IMR-90 (cell line): ENCODE measurements around the gene UBXN11. TPM values are rescaled to one million over a fixed set of nuclear protein-coding genes. Genes with fewer than 3 reads are reported as not detected.
A peak's percentile ranks its signal among the peaks of the same experiment; 100 is the strongest.

ENCODE experiments used
- ATAC-seq: fragments of 200-7000 bp; cut with Tn5 transposase; 2 replicates; pipeline ENCODE4 v1.9.1; 2020; ENCODE audit warnings: low read depth, mild to moderate bottlenecking, moderate library complexity
- BruUV-seq: library from RNA; stranded (reverse); fragments of 400-500 nt; replicated peaks from 2 replicates; lab custom pipeline; 2021; lab: Mats Ljungman, UMichigan
- CTCF ChIA-PET: fragments of 300-600 bp; formaldehyde crosslinking; extraction: SDS; loops from one replicate; lab custom pipeline; 2021; ENCODE audit warnings: antibody characterized with exemption; lab: Yijun Ruan, JAX
- POLR2A ChIA-PET: fragments of 300-600 bp; sonication (Branson Sonifier 250); formaldehyde crosslinking; loops from one replicate; lab custom pipeline; 2022; ENCODE audit warnings: antibody characterized with exemption; ENCODE audit not compliant: unreplicated experiment; lab: Charles Lee
- DNase-seq: peaks from one replicate; pipeline ENCODE4 v3.0.0; 2013
- H2AFZ ChIP-seq: replicated peaks from 2 replicates; pipeline ENCODE3; 2013; ENCODE audit warnings: low read length, mild to moderate bottlenecking; ENCODE audit not compliant: poor library complexity
- H2AK5ac ChIP-seq: 2 replicates; pipeline ENCODE4 v1.6.1; 2013; ENCODE audit warnings: low read depth, low read length, inconsistent platforms
- H2AK9ac ChIP-seq: replicated peaks from 2 replicates; pipeline ENCODE3; 2013; ENCODE audit warnings: mild to moderate bottlenecking, low read depth, low read length, moderate library complexity; ENCODE audit not compliant: poor library complexity
- H2BK120ac ChIP-seq: 2 replicates; pipeline ENCODE4 v1.6.1; 2013; ENCODE audit warnings: low read depth, low read length, inconsistent platforms
- H2BK15ac ChIP-seq: 3 replicates; pipeline ENCODE4 v1.6.1; 2013; ENCODE audit warnings: low read depth, low read length, inconsistent platforms
- H2BK20ac ChIP-seq: 2 replicates; pipeline ENCODE4 v1.6.1; 2013; ENCODE audit warnings: low read depth, mild to moderate bottlenecking, inconsistent platforms, low read length, moderate library complexity
- H2BK5ac ChIP-seq: 2 replicates; pipeline ENCODE4 v1.6.1; 2013; ENCODE audit warnings: mild to moderate bottlenecking, low read depth, low read length, inconsistent platforms; ENCODE audit not compliant: poor library complexity, severe bottlenecking
- H3K14ac ChIP-seq: replicated peaks from 2 replicates; pipeline ENCODE4 v1.6.1; 2013; ENCODE audit warnings: low read depth, low read length, inconsistent platforms
- H3K18ac ChIP-seq: 2 replicates; pipeline ENCODE4 v1.6.1; 2013; ENCODE audit warnings: low read depth, low read length, control low read depth
- H3K23ac ChIP-seq: 2 replicates; pipeline ENCODE4 v1.6.1; 2013; ENCODE audit warnings: low read depth, low read length, inconsistent platforms
- H3K27ac ChIP-seq: 2 replicates; pipeline ENCODE4 v1.5.1; 2013; ENCODE audit warnings: mild to moderate bottlenecking, control low read depth, low read length; ENCODE audit not compliant: insufficient read depth
- H3K27me3 ChIP-seq: 2 replicates; pipeline ENCODE4 v1.6.1; 2013; ENCODE audit warnings: low read length; ENCODE audit not compliant: control insufficient read depth, insufficient read depth
- H3K36me3 ChIP-seq: 2 replicates; pipeline ENCODE4 v1.6.1; 2013; ENCODE audit warnings: low read length, mixed read lengths; ENCODE audit not compliant: control insufficient read depth, insufficient read depth
- H3K4ac ChIP-seq: 2 replicates; pipeline ENCODE4 v1.6.1; 2013; ENCODE audit warnings: low read depth, low read length, inconsistent platforms
- H3K4me1 ChIP-seq: 2 replicates; pipeline ENCODE4 v1.6.1; 2013; ENCODE audit warnings: low read length, mixed read lengths; ENCODE audit not compliant: control insufficient read depth, insufficient read depth
- H3K4me2 ChIP-seq: 2 replicates; pipeline ENCODE4 v1.6.1; 2013; ENCODE audit warnings: low read depth, mild to moderate bottlenecking, control low read depth, low read length, moderate library complexity
- H3K4me3 ChIP-seq: 2 replicates; pipeline ENCODE4 v1.5.1; 2013; ENCODE audit warnings: low read depth, mild to moderate bottlenecking, control low read depth, low read length, moderate library complexity; ENCODE audit not compliant: insufficient read depth
- H3K56ac ChIP-seq: 2 replicates; pipeline ENCODE4 v1.6.1; 2013; ENCODE audit warnings: low read length, inconsistent platforms; ENCODE audit not compliant: insufficient read depth; ENCODE audit errors: extremely low read depth
- H3K79me1 ChIP-seq, 2 experiments: 2 replicates each; pipeline ENCODE4 v1.6.1; 2013; ENCODE audit warnings: low read length in 2 of 2, inconsistent platforms in 1 of 2, low read depth in 1 of 2
- H3K9ac ChIP-seq: 2 replicates; pipeline ENCODE4 v1.6.1; 2013; ENCODE audit warnings: low read depth, low read length, control low read depth
- H3K9me1 ChIP-seq: 2 replicates; pipeline ENCODE4 v1.6.1; 2013; ENCODE audit warnings: low read length, inconsistent platforms; ENCODE audit not compliant: insufficient read depth
- H3K9me3 ChIP-seq: 2 replicates; pipeline ENCODE4 v1.6.1; 2013; ENCODE audit warnings: low read length; ENCODE audit not compliant: control insufficient read depth, insufficient read depth
- H4K20me1 ChIP-seq: 2 replicates; pipeline ENCODE4 v1.6.1; 2013; ENCODE audit warnings: low read length, inconsistent platforms; ENCODE audit not compliant: insufficient read depth
- H4K5ac ChIP-seq: 2 replicates; pipeline ENCODE4 v1.6.1; 2013; ENCODE audit warnings: mild to moderate bottlenecking, low read depth, low read length, control low read depth
- H4K8ac ChIP-seq, 2 experiments: 2 replicates each; pipeline ENCODE4 v1.6.1; 2013; ENCODE audit warnings: low read depth in 2 of 2, low read length in 2 of 2, control low read depth in 1 of 2, inconsistent platforms in 1 of 2
- H4K91ac ChIP-seq: 2 replicates; pipeline ENCODE4 v1.6.1; 2013; ENCODE audit warnings: low read depth, low read length, inconsistent platforms; ENCODE audit not compliant: insufficient read depth
- CEBPB ChIP-seq: IDR thresholded peaks from 2 replicates; pipeline ENCODE4 v1.6.1; 2012; ENCODE audit warnings: low read depth, low read length, improper control_type of control experiment
- MAZ ChIP-seq: IDR thresholded peaks from 2 replicates; pipeline ENCODE4 v1.6.1; 2012; ENCODE audit warnings: low read depth, mild to moderate bottlenecking, low read length, improper control_type of control experiment, moderate library complexity, borderline replicate concordance
- MXI1 ChIP-seq: IDR thresholded peaks from 2 replicates; pipeline ENCODE4 v1.6.1; 2012; ENCODE audit warnings: low read depth, mild to moderate bottlenecking, low read length, moderate library complexity, borderline replicate concordance
- POLR2A ChIP-seq: IDR thresholded peaks from 2 replicates; pipeline ENCODE4 v1.6.1; 2012; ENCODE audit warnings: mild to moderate bottlenecking, low read depth, low read length
- WGBS, 2 experiments: methylation state at CpG; one replicate each; pipeline versions ENCODE4 v1.1.5 to v1.1.7; 2013; ENCODE audit warnings: missing lambda C conversion rate in 2 of 2; ENCODE audit not compliant: insufficient read length in 1 of 2; ENCODE audit errors: extremely low coverage in 2 of 2; 5-methylcytosine and 5-hydroxymethylcytosine counted together
- dilution Hi-C: fragments of 300-500 bp; cut with HindIII; formaldehyde crosslinking; loops from one replicate; pipeline ENCODE4 v1.14.3; 2018; ENCODE audit warnings: low sequenced_read_pairs; ENCODE audit not compliant: unreplicated experiment
- in situ Hi-C: fragments of 300-500 bp; cut with MboI; formaldehyde crosslinking; loops from 3 replicates; pipeline ENCODE4 v1.14.3; 2019; ENCODE audit warnings: low sequenced_read_pairs, inconsistent platforms, mixed read lengths
- intact Hi-C: fragments of 100-400 bp; cut with micrococcal nuclease; formaldehyde crosslinking; loops from 2 replicates; pipeline ENCODE4 v1.10.0; 2022
- polyA plus RNA-seq, 3 experiments: library from polyadenylated mRNA; depleted of rRNA; stranded (reverse); fragments of >200 nt; gene quantifications; 2 replicates each; pipeline ENCODE4 v1.2.3, GENCODE V29; 2012; ENCODE audit warnings: low replicate concordance in 1 of 3
- total RNA-seq: library from RNA; depleted of rRNA; stranded (reverse); fragments of >200 nt; gene quantifications from 2 replicates; pipeline ENCODE4 v1.2.3, GENCODE V29; 2012
- TF ChIP-seq, protein P1 (sequence below): conservative IDR thresholded peaks from 2 replicates; pipeline ENCODE4 v1.5.1; 2012; ENCODE audit warnings: mild to moderate bottlenecking, low read depth, low read length, improper control_type of control experiment

Gene UBXN11
- total and polyA plus RNA-seq, 2 of the 4 experiments (the other 2 are of a cell fraction), result 5.2 to 17.0 TPM

DNA sequence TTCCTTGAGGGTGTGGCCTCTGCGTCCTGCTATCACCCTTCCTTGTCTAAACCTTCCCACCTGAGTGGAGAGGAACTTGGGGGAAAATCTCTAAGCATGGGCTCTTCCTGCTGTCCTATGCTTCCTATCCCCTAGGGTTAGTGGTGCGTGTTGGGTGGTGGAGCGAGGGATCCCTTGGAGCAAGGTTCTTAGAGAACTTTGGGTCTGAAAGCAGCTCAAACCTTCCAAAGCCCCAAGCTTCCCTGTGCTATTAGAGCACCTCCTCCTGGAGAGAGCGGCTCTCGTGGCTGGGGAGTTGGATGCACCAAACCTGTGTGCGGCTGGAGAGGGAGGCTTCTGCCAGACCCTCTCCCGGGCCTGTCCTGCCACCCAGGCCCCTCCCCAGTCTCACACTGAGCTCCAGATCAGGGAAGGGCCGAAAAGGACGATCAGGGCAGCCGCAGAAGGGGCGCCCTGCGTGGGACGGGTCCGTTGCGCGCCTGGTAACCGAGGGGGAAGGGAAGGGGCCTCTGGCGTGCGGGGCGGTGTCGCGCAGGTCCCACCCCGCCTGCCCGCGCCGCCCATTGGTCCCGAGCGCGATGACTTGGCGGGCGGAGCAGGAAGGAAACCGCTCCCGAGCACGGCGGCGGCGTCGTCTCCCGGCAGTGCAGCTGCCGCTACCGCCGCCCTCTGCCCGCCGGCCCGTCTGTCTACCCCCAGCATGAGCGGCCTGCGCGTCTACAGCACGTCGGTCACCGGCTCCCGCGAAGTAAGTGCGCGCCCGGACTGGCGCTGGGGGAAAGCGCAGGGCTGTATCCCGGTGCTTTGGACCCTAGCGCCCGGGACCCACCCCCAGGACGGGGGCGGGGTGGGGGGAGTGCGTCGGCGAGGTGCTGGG is 26.7 kb downstream of the UBXN11 start, which contains the start of gene SH3BGRL3:
SH3BGRL3 (plus strand) TSS at position 631 of the 877 bp plus-strand sequence; CDS start at position 701, 70 bp downstream.
- H2AFZ ChIP-seq, result peak within 1 kb of the TSS; percentile 94
- in situ Hi-C loops (no loop called here), intact Hi-C loops (loop anchor here (5.0 kb wide), 1 partner anchor 242 kb away; no protein-coding TSS in a partner anchor)

More for the DNA sequence above, 26.7 kb downstream of the UBXN11 start, which contains the start of gene SH3BGRL3:
- Histone ChIP-seq H3K4me2 (peak within 1 kb of the TSS; percentile 96), H3K9ac (peak within 1 kb of the TSS; percentile 96), H4K91ac (peak within 1 kb of the TSS; percentile 95), H2BK5ac (peak within 1 kb of the TSS; percentile 98), H2BK15ac (peak within 1 kb of the TSS; percentile 91; the same call in 2 of the 3 replicates), H3K18ac (peak within 1 kb of the TSS; percentile 75), H2AK5ac (peak within 1 kb of the TSS; percentile 99), H3K36me3 (peaks cover 24% of the 10 kb centered on the region), H3K27me3 (no peaks in the 10 kb centered on the region), H4K8ac (peak within 1 kb of the TSS; percentile 79 to 90), H3K79me1 (peaks cover 25 to 67% of the 10 kb centered on the region in 2 experiments), H2AK9ac (peak within 1 kb of the TSS; percentile 100), H3K56ac (peak within 1 kb of the TSS; percentile 73), H3K4ac (peak within 1 kb of the TSS; percentile 99), H3K4me1 (peaks cover 64% of the 10 kb centered on the region), H4K20me1 (peaks cover 51% of the 10 kb centered on the region), H3K14ac (peak within 1 kb of the TSS; percentile 98), H2BK120ac (peak within 1 kb of the TSS; percentile 93), H3K27ac (peak within 1 kb of the TSS; percentile 95), H2BK20ac (peak within 1 kb of the TSS; percentile 84), H3K9me1 (peaks cover 49% of the 10 kb centered on the region), H4K5ac (peak within 1 kb of the TSS; percentile 71), H3K9me3 (no peaks in the 10 kb centered on the region), H3K4me3 (peak within 1 kb of the TSS; percentile 89), H3K23ac (peak within 1 kb of the TSS; percentile 97)
- WGBS, 2 experiments, result 1% methylated on average over 16 of the region's 66 CpGs; no CpG with 5 or more reads in 1 of the 2 experiments
- dilution Hi-C loops, result no loop called here
- BruUV-seq, result no TSS peak
- POLR2A ChIA-PET, result no interaction called here
- CTCF ChIA-PET, result interaction anchor here (0.6 to 1.5 kb wide), 6 partner anchors 37 to 1505 kb away, joined by 3 to 7 read pairs (median 4); partner anchors contain the start of genes CATSPER4, CD52 and CEP85
- ATAC-seq (peak; percentile 68), DNase-seq (peak; percentile 75)
- TF ChIP-seq MAZ (peak; percentile 66; the same call in 1 of the 2 replicates), CEBPB (no peak), POLR2A (peak; percentile 93), MXI1 (peak; percentile 25; the same call in 1 of the 2 replicates)
- TF ChIP-seq, protein P1, sequence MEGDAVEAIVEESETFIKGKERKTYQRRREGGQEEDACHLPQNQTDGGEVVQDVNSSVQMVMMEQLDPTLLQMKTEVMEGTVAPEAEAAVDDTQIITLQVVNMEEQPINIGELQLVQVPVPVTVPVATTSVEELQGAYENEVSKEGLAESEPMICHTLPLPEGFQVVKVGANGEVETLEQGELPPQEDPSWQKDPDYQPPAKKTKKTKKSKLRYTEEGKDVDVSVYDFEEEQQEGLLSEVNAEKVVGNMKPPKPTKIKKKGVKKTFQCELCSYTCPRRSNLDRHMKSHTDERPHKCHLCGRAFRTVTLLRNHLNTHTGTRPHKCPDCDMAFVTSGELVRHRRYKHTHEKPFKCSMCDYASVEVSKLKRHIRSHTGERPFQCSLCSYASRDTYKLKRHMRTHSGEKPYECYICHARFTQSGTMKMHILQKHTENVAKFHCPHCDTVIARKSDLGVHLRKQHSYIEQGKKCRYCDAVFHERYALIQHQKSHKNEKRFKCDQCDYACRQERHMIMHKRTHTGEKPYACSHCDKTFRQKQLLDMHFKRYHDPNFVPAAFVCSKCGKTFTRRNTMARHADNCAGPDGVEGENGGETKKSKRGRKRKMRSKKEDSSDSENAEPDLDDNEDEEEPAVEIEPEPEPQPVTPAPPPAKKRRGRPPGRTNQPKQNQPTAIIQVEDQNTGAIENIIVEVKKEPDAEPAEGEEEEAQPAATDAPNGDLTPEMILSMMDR, result peak; percentile 46
